ENCODE results near the gene COCH.

- no peak for TF ChIP-seq EZH2 (IDR thresholded peaks at IDR 0.05; ENCODE audit: low read depth)
- TF ChIP-seq, protein P1, sequence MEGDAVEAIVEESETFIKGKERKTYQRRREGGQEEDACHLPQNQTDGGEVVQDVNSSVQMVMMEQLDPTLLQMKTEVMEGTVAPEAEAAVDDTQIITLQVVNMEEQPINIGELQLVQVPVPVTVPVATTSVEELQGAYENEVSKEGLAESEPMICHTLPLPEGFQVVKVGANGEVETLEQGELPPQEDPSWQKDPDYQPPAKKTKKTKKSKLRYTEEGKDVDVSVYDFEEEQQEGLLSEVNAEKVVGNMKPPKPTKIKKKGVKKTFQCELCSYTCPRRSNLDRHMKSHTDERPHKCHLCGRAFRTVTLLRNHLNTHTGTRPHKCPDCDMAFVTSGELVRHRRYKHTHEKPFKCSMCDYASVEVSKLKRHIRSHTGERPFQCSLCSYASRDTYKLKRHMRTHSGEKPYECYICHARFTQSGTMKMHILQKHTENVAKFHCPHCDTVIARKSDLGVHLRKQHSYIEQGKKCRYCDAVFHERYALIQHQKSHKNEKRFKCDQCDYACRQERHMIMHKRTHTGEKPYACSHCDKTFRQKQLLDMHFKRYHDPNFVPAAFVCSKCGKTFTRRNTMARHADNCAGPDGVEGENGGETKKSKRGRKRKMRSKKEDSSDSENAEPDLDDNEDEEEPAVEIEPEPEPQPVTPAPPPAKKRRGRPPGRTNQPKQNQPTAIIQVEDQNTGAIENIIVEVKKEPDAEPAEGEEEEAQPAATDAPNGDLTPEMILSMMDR (conservative IDR thresholded peaks at IDR 0.05), result no peak
Observed at GRCh38 chr14:30888480-30889243, 14.3 kb downstream of the COCH start.
